ENCODE results near the gene FALEC. TPM values are rescaled to one million over a fixed set of nuclear protein-coding genes. Genes with fewer than 3 reads are reported as not detected.

FALEC gene
- total and polyA plus RNA-seq, 2 of the 8 experiments (the other 6 are each of a cell fraction or from before 2014, with no cell fraction given) = not detected

DNA sequence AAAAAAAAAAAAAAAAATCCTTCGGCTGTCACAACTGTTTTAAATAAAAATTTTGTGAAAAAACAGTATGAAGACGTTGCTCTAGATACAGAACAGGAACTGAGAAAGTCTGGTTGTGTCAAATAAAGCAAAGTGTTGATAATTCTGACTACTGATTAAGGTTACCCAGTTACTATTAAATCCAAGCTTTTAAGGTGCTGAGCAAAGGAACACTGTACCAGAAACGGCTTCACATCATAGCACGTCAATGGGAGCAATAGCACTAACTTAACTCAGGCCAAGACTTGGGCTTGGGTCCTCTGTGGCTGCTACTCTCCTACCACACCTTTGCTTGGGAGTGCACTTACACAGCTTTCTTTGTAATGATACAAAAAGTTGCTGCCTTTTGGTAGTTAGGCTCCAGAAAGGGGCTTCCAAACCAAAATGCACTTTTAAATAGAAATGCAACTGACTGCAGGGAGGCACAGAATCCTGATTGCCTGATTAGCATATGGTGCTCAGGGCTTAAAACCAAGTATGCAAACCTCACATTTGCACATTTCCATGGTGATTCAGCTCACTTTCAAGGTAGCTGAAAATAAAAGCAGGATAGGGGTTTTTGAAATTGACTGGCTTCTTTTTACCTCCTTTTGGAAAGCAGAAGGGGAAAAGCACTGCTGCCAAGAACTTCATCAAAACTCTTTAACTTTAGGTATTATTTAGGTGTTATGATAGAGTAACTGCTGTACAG is 57.5 kb downstream of the FALEC start:
- no peaks in the 10 kb centered on the region for H3K9me3 ChIP-seq (ENCODE audit: insufficient read depth in 2 of 2, low read depth in 1 of 2, low read length in 1 of 2)
- H2BK20ac ChIP-seq (ENCODE audit: low read length) = no peak overlapping the region
- no peak overlapping the region for H3K18ac ChIP-seq (ENCODE audit: extremely low read depth, low read length)
- peaks cover 7% of the 10 kb centered on the region; the same call in 1 of the 2 replicates for H3K23me2 ChIP-seq (ENCODE audit: low read depth, low read length)
- H3K4me3 ChIP-seq (ENCODE audit: extremely low read depth in 1 of 4, insufficient read depth in 2 of 4, low read depth in 3 of 4, low read length in 4 of 4) = peak overlapping the region in 2 of 4 experiments; percentile 8 to 12; a peak in 2 of 8 replicates
- ChIA-PET CTCF (ENCODE audit: partially characterized antibody) (interaction anchor here (0.8 to 4.2 kb wide), 5 partner anchors 9 to 19 kb away, joined by 3 to 34 read pairs (median 4); no protein-coding TSS in a partner anchor), POLR2A (ENCODE audit: partially characterized antibody) (interaction anchor here (0.7 to 43.7 kb wide), 9 partner anchors 9 to 407 kb away, joined by 3 to 1380 read pairs (median 4); partner anchors contain the start of genes ADAMTSL4 and ENSA)
- H3K56ac ChIP-seq (replicated peaks; ENCODE audit: insufficient read length, low read depth, low read length) = no peak overlapping the region
- no peak overlapping the region for H3K4ac ChIP-seq (replicated peaks; ENCODE audit: insufficient read length, low read depth, low read length)
- H2AFZ ChIP-seq (ENCODE audit: low read length) = no peak overlapping the region
- no peak overlapping the region; the same call in 1 of the 2 replicates for H3K27ac ChIP-seq (ENCODE audit: low read depth, low read length)
- peak overlapping the region; percentile 8 for H4K5ac ChIP-seq (ENCODE audit: insufficient read length, low read depth, low read length)
- H2BK5ac ChIP-seq (ENCODE audit: low read depth, low read length) = no peak overlapping the region
- peaks cover 2% of the 10 kb centered on the region for H3K79me1 ChIP-seq (ENCODE audit: low read depth, low read length)
- H3K4me1 ChIP-seq (replicated peaks in 1 of 4; ENCODE audit: control insufficient read depth in 3 of 4, insufficient read depth in 4 of 4, low read length in 3 of 4) = peaks cover 14 to 31% (median 18%) of the 10 kb centered on the region in 4 experiments; a peak in 6 of 7 replicates
- FAIRE-seq (no peak), DNase-seq (ENCODE audit: low read depth in 1 of 2, low spot score in 2 of 2) (no peak)
- no peak overlapping the region for H3K23ac ChIP-seq (ENCODE audit: insufficient read length)
- no peak overlapping the region for H4K8ac ChIP-seq (ENCODE audit: extremely low read depth, insufficient read depth, low read length)
- no peak overlapping the region for H2BK15ac ChIP-seq (ENCODE audit: low read length)
- H3K79me2 ChIP-seq (ENCODE audit: control insufficient read depth in 1 of 2, insufficient read depth in 2 of 2, low read length in 2 of 2) = peaks cover 31 to 79% of the 10 kb centered on the region in 2 experiments
- 89% methylated on average over 4 of the region's 4 CpGs; no CpG with 5 or more reads in 1 of the 2 experiments for WGBS, 2 experiments (ENCODE audit: extremely low coverage in 1 of 2, insufficient coverage in 1 of 2, insufficient read length in 1 of 2, insufficient replicate concordance in 2 of 2, low coverage in 1 of 2, low lambda C conversion rate in 2 of 2, missing lambda C conversion rate in 1 of 2)
- H2AK5ac ChIP-seq (ENCODE audit: low read depth, low read length) = no peak overlapping the region
- H3K36me3 ChIP-seq (ENCODE audit: control insufficient read depth in 2 of 4, insufficient read depth in 4 of 4, low read length in 3 of 4) = peaks cover 25 to 64% (median 41%) of the 10 kb centered on the region in 4 experiments
- no peak overlapping the region for H3K14ac ChIP-seq (ENCODE audit: insufficient read length)
- no peak overlapping the region for H2BK120ac ChIP-seq (replicated peaks; ENCODE audit: low read depth, low read length)
- H4K20me1 ChIP-seq (replicated peaks in 1 of 2; ENCODE audit: control insufficient read depth in 1 of 2, insufficient read depth in 2 of 2, low read length in 2 of 2) = peaks cover 23 to 29% of the 10 kb centered on the region in 2 experiments
- no peaks in the 10 kb centered on the region for H3K27me3 ChIP-seq (replicated peaks in 1 of 4; ENCODE audit: control insufficient read depth in 3 of 4, extremely low read depth in 1 of 4, insufficient read depth in 3 of 4, low read length in 3 of 4)
- H4K91ac ChIP-seq (replicated peaks; ENCODE audit: insufficient read length, low read length) = no peak overlapping the region
- no peak overlapping the region for H2BK12ac ChIP-seq (ENCODE audit: low read depth, low read length)
- peak overlapping the region in 2 of 4 experiments; percentile 21 to 43; a peak in 2 of 7 replicates for H3K9ac ChIP-seq (replicated peaks in 1 of 4; ENCODE audit: extremely low read depth in 1 of 4, low read depth in 3 of 4, low read length in 3 of 4)
- peak overlapping the region in 1 of 2 experiments; percentile 17; a peak in 2 of 4 replicates for H3K4me2 ChIP-seq (ENCODE audit: insufficient read depth in 1 of 2, low read depth in 2 of 2, low read length in 2 of 2)
- TF ChIP-seq POLR2A (IDR thresholded peaks at IDR 0.05; ENCODE audit: control extremely low read depth in 1 of 2, low read depth in 2 of 2, low read length in 2 of 2) = peak; percentile 69 to 72
